DMS114 treated with DMSO at 0.1 percent for 48 hours (cell line): ENCODE data around the gene SLAMF1.
A peak's percentile ranks its signal among the peaks of the same experiment; 100 is the strongest.

Source experiments
- DNase-seq: peaks from one replicate; lab custom pipeline; 2025; ENCODE audit not compliant: unreplicated experiment; lab: John Stamatoyannopoulos, UW

The SLAMF1 gene

GRCh38 chr1:160646711-160647328 is at the start of gene SLAMF1:
SLAMF1 (minus strand) TSS chr1:160647044; CDS start chr1:160646945, 99 bp downstream.
- no peak for DNase-seq

GRCh38 chr1:160692390-160692789 is 45.5 kb upstream of the SLAMF1 start:
- DNase-seq, result peak; percentile 27

GRCh38 chr1:160685266-160685665 is 38.4 kb upstream of the SLAMF1 start:
- DNase-seq, result no peak

- DNase-seq, result no peak
Observed at GRCh38 chr1:160682983-160683865, 36.4 kb upstream of the SLAMF1 start.

GRCh38 chr1:160681891-160682140 is 35.0 kb upstream of the SLAMF1 start:
- DNase-seq, result no peak

GRCh38 chr1:160681066-160681890 is 34.4 kb upstream of the SLAMF1 start:
- peak; percentile 18 for DNase-seq

GRCh38 chr1:160680399-160680798 is 33.6 kb upstream of the SLAMF1 start:
- DNase-seq, result no peak

GRCh38 chr1:160679893-160680292 is 33.0 kb upstream of the SLAMF1 start:
- DNase-seq, result no peak

- DNase-seq, result no peak
Observed at GRCh38 chr1:160676869-160677597, 30.2 kb upstream of the SLAMF1 start.

- DNase-seq, result peak; percentile 67
Observed at GRCh38 chr1:160675641-160676410, 29.0 kb upstream of the SLAMF1 start.

- DNase-seq, result no peak
Observed at GRCh38 chr1:160674415-160674814, 27.6 kb upstream of the SLAMF1 start.

- DNase-seq, result no peak
Observed at GRCh38 chr1:160672789-160673695, 26.2 kb upstream of the SLAMF1 start.

- DNase-seq, result no peak
Observed at GRCh38 chr1:160671603-160672517, 25.0 kb upstream of the SLAMF1 start.

GRCh38 chr1:160670701-160671100 is 23.9 kb upstream of the SLAMF1 start:
- no peak for DNase-seq

GRCh38 chr1:160669802-160670201 is 23.0 kb upstream of the SLAMF1 start:
- DNase-seq, result no peak

- no peak for DNase-seq
Observed at GRCh38 chr1:160669276-160669675, 22.4 kb upstream of the SLAMF1 start.

- DNase-seq, result no peak
Observed at GRCh38 chr1:160667896-160668295, 21.1 kb upstream of the SLAMF1 start.

- DNase-seq, result no peak
Observed at GRCh38 chr1:160666079-160666442, 19.2 kb upstream of the SLAMF1 start.
